HL-60 (cell line): ENCODE measurements around the gene TBC1D5.

Experiments
- DNase-seq, 2 experiments: peaks; one replicate each; pipeline ENCODE4 v3.0.0-alpha.2; 2010 to 2020; ENCODE audit warnings: low read depth in 1 of 2, low spot score in 1 of 2
- H3K27ac ChIP-seq: fragments of 250-450 bp; sonication (Bioruptor Pico); replicated peaks from 2 replicates; pipeline ENCODE4 v1.5.1; 2020; ENCODE audit warnings: mild to moderate bottlenecking, moderate library complexity
- H3K27me3 ChIP-seq: fragments of 250-450 bp; sonication (Bioruptor Pico); 2 replicates; pipeline ENCODE4 v1.5.1; 2021; ENCODE audit warnings: mild to moderate bottlenecking, moderate library complexity; ENCODE audit not compliant: insufficient read depth, poor library complexity, severe bottlenecking
- H3K4me3 ChIP-seq: replicated peaks from 2 replicates; pipeline ENCODE4 v1.5.1; 2011; ENCODE audit warnings: mild to moderate bottlenecking, control low read depth, low read length; ENCODE audit not compliant: insufficient read depth
- CTCF ChIP-seq: IDR thresholded peaks from one replicate; pipeline ENCODE4 v1.5.1; 2011; ENCODE audit warnings: low read length, control low read depth, inconsistent platforms; ENCODE audit not compliant: insufficient read depth
- GABPA ChIP-seq: IDR thresholded peaks from 2 replicates; pipeline ENCODE4 v1.6.1; 2012; ENCODE audit warnings: low read depth
- POLR2AphosphoS5 ChIP-seq: IDR thresholded peaks from 2 replicates; pipeline ENCODE4 v1.6.1; 2012; ENCODE audit warnings: low read depth
- SPI1 ChIP-seq: IDR thresholded peaks from 2 replicates; pipeline ENCODE4 v1.6.1; 2012; ENCODE audit warnings: low read depth, mild to moderate bottlenecking, borderline replicate concordance
- TF ChIP-seq, protein P1 (sequence below): IDR thresholded peaks from 2 replicates; pipeline ENCODE4 v1.6.1; 2012; ENCODE audit warnings: low read depth; ENCODE audit not compliant: insufficient replicate concordance

Gene TBC1D5

GRCh38 chr3:17443142-17443541, 299.3 kb downstream of the TBC1D5 start:
- H3K27ac ChIP-seq: no peak overlapping the region
- no peak for DNase-seq
- no peak overlapping the region for H3K4me3 ChIP-seq
- no peaks in the 10 kb centered on the region for H3K27me3 ChIP-seq
- TF ChIP-seq, protein P1, sequence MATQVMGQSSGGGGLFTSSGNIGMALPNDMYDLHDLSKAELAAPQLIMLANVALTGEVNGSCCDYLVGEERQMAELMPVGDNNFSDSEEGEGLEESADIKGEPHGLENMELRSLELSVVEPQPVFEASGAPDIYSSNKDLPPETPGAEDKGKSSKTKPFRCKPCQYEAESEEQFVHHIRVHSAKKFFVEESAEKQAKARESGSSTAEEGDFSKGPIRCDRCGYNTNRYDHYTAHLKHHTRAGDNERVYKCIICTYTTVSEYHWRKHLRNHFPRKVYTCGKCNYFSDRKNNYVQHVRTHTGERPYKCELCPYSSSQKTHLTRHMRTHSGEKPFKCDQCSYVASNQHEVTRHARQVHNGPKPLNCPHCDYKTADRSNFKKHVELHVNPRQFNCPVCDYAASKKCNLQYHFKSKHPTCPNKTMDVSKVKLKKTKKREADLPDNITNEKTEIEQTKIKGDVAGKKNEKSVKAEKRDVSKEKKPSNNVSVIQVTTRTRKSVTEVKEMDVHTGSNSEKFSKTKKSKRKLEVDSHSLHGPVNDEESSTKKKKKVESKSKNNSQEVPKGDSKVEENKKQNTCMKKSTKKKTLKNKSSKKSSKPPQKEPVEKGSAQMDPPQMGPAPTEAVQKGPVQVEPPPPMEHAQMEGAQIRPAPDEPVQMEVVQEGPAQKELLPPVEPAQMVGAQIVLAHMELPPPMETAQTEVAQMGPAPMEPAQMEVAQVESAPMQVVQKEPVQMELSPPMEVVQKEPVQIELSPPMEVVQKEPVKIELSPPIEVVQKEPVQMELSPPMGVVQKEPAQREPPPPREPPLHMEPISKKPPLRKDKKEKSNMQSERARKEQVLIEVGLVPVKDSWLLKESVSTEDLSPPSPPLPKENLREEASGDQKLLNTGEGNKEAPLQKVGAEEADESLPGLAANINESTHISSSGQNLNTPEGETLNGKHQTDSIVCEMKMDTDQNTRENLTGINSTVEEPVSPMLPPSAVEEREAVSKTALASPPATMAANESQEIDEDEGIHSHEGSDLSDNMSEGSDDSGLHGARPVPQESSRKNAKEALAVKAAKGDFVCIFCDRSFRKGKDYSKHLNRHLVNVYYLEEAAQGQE: no peak
- TF ChIP-seq POLR2AphosphoS5 (no peak), CTCF (no peak), GABPA (no peak), SPI1 (no peak)

- H3K27ac ChIP-seq: no peak overlapping the region
Measured at GRCh38 chr3:17442332-17443049, 299.9 kb downstream of the TBC1D5 start.

DNA sequence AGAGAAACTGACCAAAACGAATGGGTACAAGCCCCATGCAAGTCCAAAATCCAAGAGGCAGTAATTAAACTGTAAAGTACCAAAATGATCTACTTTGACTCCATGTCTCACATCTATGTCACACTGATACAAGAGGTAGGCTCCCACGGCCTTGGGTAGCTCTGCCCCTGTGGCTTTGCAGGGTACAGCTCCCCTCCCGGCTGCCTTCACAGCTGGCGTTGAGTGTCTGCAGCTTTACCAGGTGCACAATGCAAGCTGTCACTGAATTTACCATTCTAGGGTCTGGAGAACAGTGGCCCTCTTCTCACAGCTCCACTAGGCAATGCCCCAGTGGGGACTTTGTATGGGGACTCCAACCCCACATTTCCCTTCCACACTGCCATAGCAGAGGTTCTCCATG, 308.6 kb downstream of the TBC1D5 start:
- Histone ChIP-seq H3K27ac (no peak overlapping the region), H3K27me3 (no peaks in the 10 kb centered on the region), H3K4me3 (no peak overlapping the region)
- no peak for TF ChIP-seq SPI1
- TF ChIP-seq, protein P1: no peak
- DNase-seq: no peak

More at GRCh38 chr3:17442332-17443049, 299.9 kb downstream of the TBC1D5 start:
- TF ChIP-seq SPI1: no peak
- TF ChIP-seq, protein P1: no peak
- TF ChIP-seq CTCF: no peak
- TF ChIP-seq GABPA: no peak
- no peak for TF ChIP-seq POLR2AphosphoS5
- H3K27me3 ChIP-seq: no peaks in the 10 kb centered on the region
- no peak overlapping the region for H3K4me3 ChIP-seq
- peak in 1 of 2 experiments; percentile 10 for DNase-seq
